HepG2 (cell line): ENCODE data around the gene ICAM3. TPM values are rescaled to one million over a fixed set of nuclear protein-coding genes. Genes with fewer than 3 reads are reported as not detected.

ENCODE experiments used
- FIP1L1 ChIP-seq: fragments of 200-400 bp; formaldehyde crosslinking; IDR thresholded peaks from 2 replicates; pipeline ENCODE4 v1.6.1; 2018; ENCODE audit warnings: low read depth, mild to moderate bottlenecking, low read length, moderate library complexity, borderline replicate concordance; ENCODE audit not compliant: insufficient read depth
- FOXA1 ChIP-seq, 2 experiments: fragments of 450-650 bp in 1 of 2; sonication (generic) in 1 of 2; formaldehyde crosslinking in 1 of 2; IDR thresholded peaks; 2 replicates each; pipeline versions ENCODE4 v1.4.0 to v1.6.1; 2016 to 2020; ENCODE audit warnings: missing genetic modification reagents in 1 of 2
- HOXA7 ChIP-seq: sonication (generic); formaldehyde crosslinking; IDR thresholded peaks from 2 replicates; pipeline ENCODE4 v1.8.1; 2022; ENCODE audit warnings: mild to moderate bottlenecking, missing genetic modification reagents, moderate library complexity
- MAZ ChIP-seq, 2 experiments: sonication (generic) in 1 of 2; formaldehyde crosslinking in 1 of 2; IDR thresholded peaks; 2 replicates each; pipeline versions ENCODE4 v1.5.0 to v1.6.1; 2012 to 2020; ENCODE audit warnings: low read depth in 2 of 2, mild to moderate bottlenecking in 2 of 2, borderline replicate concordance in 1 of 2, improper control_type of control experiment in 1 of 2, low read length in 1 of 2, missing genetic modification reagents in 1 of 2, moderate library complexity in 1 of 2
- MXD4 ChIP-seq: IDR thresholded peaks from 2 replicates; pipeline ENCODE4 v1.6.1; 2016; ENCODE audit warnings: mild to moderate bottlenecking, missing biosample characterization, missing genetic modification reagents
- MYNN ChIP-seq: sonication (generic); formaldehyde crosslinking; IDR thresholded peaks from 2 replicates; pipeline ENCODE4 v1.4.0; 2020; ENCODE audit warnings: mild to moderate bottlenecking, low read depth, missing genetic modification reagents
- NAIF1 ChIP-seq: sonication (generic); formaldehyde crosslinking; IDR thresholded peaks from 2 replicates; pipeline ENCODE4 v1.5.0; 2020; ENCODE audit warnings: mild to moderate bottlenecking, missing genetic modification reagents, borderline replicate concordance
- PCBP1 ChIP-seq: fragments of 200-400 bp; formaldehyde crosslinking; IDR thresholded peaks from 2 replicates; pipeline ENCODE4 v1.6.1; 2017; ENCODE audit warnings: mild to moderate bottlenecking, low read depth, low read length, borderline replicate concordance
- PLRG1 ChIP-seq: fragments of 450-650 bp; conservative IDR thresholded peaks from 2 replicates; pipeline ENCODE4 v1.6.1; 2016
- POLR2AphosphoS5 ChIP-seq: IDR thresholded peaks from 2 replicates; pipeline ENCODE4 v1.6.1; 2012; ENCODE audit warnings: low read depth, low read length
- PRMT3 ChIP-seq: sonication (generic); formaldehyde crosslinking; IDR thresholded peaks from 2 replicates; pipeline ENCODE4 v1.8.1; 2022; ENCODE audit warnings: low read depth, mild to moderate bottlenecking, moderate library complexity, missing genetic modification reagents, borderline replicate concordance
- SKI ChIP-seq: fragments of 450-650 bp; IDR thresholded peaks from one replicate; pipeline ENCODE4 v1.6.1; 2018; ENCODE audit warnings: mild to moderate bottlenecking; ENCODE audit not compliant: partially characterized antibody
- TEF ChIP-seq: sonication (generic); formaldehyde crosslinking; IDR thresholded peaks from 2 replicates; pipeline ENCODE4 v1.5.0; 2020; ENCODE audit warnings: missing genetic modification reagents
- YY1 ChIP-seq: IDR thresholded peaks from 2 replicates; pipeline ENCODE4 v1.6.1; 2011; ENCODE audit warnings: low read length, low read depth, moderate library complexity, mild to moderate bottlenecking; ENCODE audit not compliant: insufficient read depth, insufficient replicate concordance
- ZBTB7A ChIP-seq: sonication (generic); formaldehyde crosslinking; IDR thresholded peaks from 2 replicates; pipeline ENCODE4 v1.8.0; 2022; ENCODE audit warnings: mild to moderate bottlenecking, missing genetic modification reagents
- ZEB1 ChIP-seq: IDR thresholded peaks from 2 replicates; pipeline ENCODE4 v1.6.1; 2012; ENCODE audit warnings: mild to moderate bottlenecking, low read depth, inconsistent platforms; ENCODE audit not compliant: insufficient replicate concordance
- ZFX ChIP-seq: sonication (generic); formaldehyde crosslinking; IDR thresholded peaks from 2 replicates; pipeline ENCODE4 v1.4.0; 2020; ENCODE audit warnings: mild to moderate bottlenecking, low read depth, missing genetic modification reagents, moderate library complexity
- ZMYM3 ChIP-seq: sonication (generic); formaldehyde crosslinking; IDR thresholded peaks from 2 replicates; pipeline ENCODE4 v1.5.1; 2020; ENCODE audit warnings: mild to moderate bottlenecking, missing genetic modification reagents
- ZNF124 ChIP-seq: sonication (generic); formaldehyde crosslinking; IDR thresholded peaks from 2 replicates; pipeline ENCODE4 v1.4.0; 2020; ENCODE audit warnings: missing genetic modification reagents
- ZNF235 ChIP-seq: sonication (generic); formaldehyde crosslinking; IDR thresholded peaks from 2 replicates; pipeline ENCODE4 v1.8.1; 2023; ENCODE audit warnings: mild to moderate bottlenecking, missing genetic modification reagents, borderline replicate concordance
- ZNF292 ChIP-seq: sonication (generic); formaldehyde crosslinking; IDR thresholded peaks from 2 replicates; pipeline ENCODE4 v1.8.1; 2022; ENCODE audit warnings: mild to moderate bottlenecking, low read depth, missing genetic modification reagents, borderline replicate concordance
- ZNF335 ChIP-seq: sonication (generic); formaldehyde crosslinking; IDR thresholded peaks from 2 replicates; pipeline ENCODE4 v1.4.0; 2020; ENCODE audit warnings: missing genetic modification reagents
- ZNF33B ChIP-seq: sonication (generic); formaldehyde crosslinking; IDR thresholded peaks from 2 replicates; pipeline ENCODE4 v1.5.1; 2020; ENCODE audit warnings: mild to moderate bottlenecking, missing genetic modification reagents
- ZNF451 ChIP-seq: sonication (generic); formaldehyde crosslinking; IDR thresholded peaks from 2 replicates; pipeline ENCODE4 v1.5.0; 2020; ENCODE audit warnings: mild to moderate bottlenecking, missing genetic modification reagents
- ZNF580 ChIP-seq: IDR thresholded peaks from 2 replicates; pipeline ENCODE4 v1.6.1; 2016; ENCODE audit warnings: low read depth, borderline replicate concordance
- ZNF784 ChIP-seq: sonication (generic); formaldehyde crosslinking; IDR thresholded peaks from 2 replicates; pipeline ENCODE4 v1.5.1; 2020; ENCODE audit warnings: missing genetic modification reagents, mild to moderate bottlenecking, borderline replicate concordance
- polyA plus RNA-seq, 8 experiments: library from polyadenylated mRNA; depleted of rRNA in 3 of 8; stranded (reverse) in 7 of 8; unstranded in 1 of 8; fragments of >200 nt; fragmentation: Illumina TruSeq in 4 of 8; extraction: Trizol in 4 of 8; gene quantifications; 2 replicates each; pipeline versions ENCODE4 v1.2.1 to v1.2.3, GENCODE V29; 2011 to 2016; ENCODE audit warnings: low read depth in 4 of 8, missing spikeins in 1 of 8, mixed read lengths in 1 of 8; ENCODE audit not compliant: insufficient read depth in 1 of 8
- total RNA-seq, 5 experiments: library from RNA; depleted of rRNA; stranded (reverse); fragments of >200 nt; fragmentation: Illumina TruSeq; extraction: Trizol; gene quantifications; 2 replicates each; pipeline ENCODE4 v1.2.3, GENCODE V29; 2016; ENCODE audit warnings: low read depth in 1 of 5

ICAM3 gene
- total and polyA plus RNA-seq, 2 of the 13 experiments (the other 11 are each of a cell fraction or from before 2014, with no cell fraction given): 14.1 to 21.0 TPM

GRCh38 chr19:10332158-10332964 is 7.1 kb downstream of the ICAM3 start (continued):
- TF ChIP-seq ZEB1 (no peak), PCBP1 (no peak), ZNF124 (CRISPR knock-in tag) (no peak; the same call in 1 of the 2 replicates), ZNF784 (no peak), YY1 (peak; percentile 50), ZNF33B (CRISPR knock-in tag) (no peak), ZNF235 (CRISPR knock-in tag) (no peak), ZMYM3 (CRISPR knock-in tag) (no peak; the same call in 1 of the 2 replicates), ZBTB7A (CRISPR knock-in tag) (peak; percentile 31; the same call in 1 of the 2 replicates), HOXA7 (CRISPR knock-in tag) (no peak), ZNF580 (0 out of 2 replicates have a peak, but pooled peaks have one; percentile 23), ZFX (CRISPR knock-in tag) (peak; percentile 32; the same call in 1 of the 2 replicates), PRMT3 (CRISPR knock-in tag) (no peak), MAZ (IDR thresholded peaks at IDR 0.05; ENCODE audit: borderline replicate concordance, low read depth, low read length) (no peak), MAZ (CRISPR knock-in tag; IDR thresholded peaks at IDR 0.05; ENCODE audit: low read depth) (0 out of 2 replicates have a peak, but pooled peaks have one; percentile 8), MXD4 (CRISPR knock-in tag) (peak; percentile 19; the same call in 1 of the 2 replicates), ZNF451 (CRISPR knock-in tag) (no peak), TEF (no peak), ZNF335 (CRISPR knock-in tag) (no peak), SKI (no peak), FIP1L1 (no peak), POLR2AphosphoS5 (peak; percentile 27; the same call in 1 of the 2 replicates), MYNN (CRISPR knock-in tag) (no peak), ZNF292 (CRISPR knock-in tag) (no peak), FOXA1 (IDR thresholded peaks at IDR 0.05) (no peak), FOXA1 (CRISPR knock-in tag; IDR thresholded peaks at IDR 0.05) (no peak), NAIF1 (CRISPR knock-in tag) (peak; percentile 18; the same call in 1 of the 2 replicates), PLRG1 (no peak)
